Fibroblast of pulmonary artery (primary cell): ENCODE measurements around the gene MRPL49.

Experiments used
- DNase-seq: peaks from one replicate; pipeline ENCODE4 v3.0.0-alpha.2; 2010; ENCODE audit warnings: low read depth
- H3K4me3 ChIP-seq: replicated peaks from 2 replicates; pipeline ENCODE4 v1.5.1; 2011; ENCODE audit warnings: low read depth, mild to moderate bottlenecking, control low read depth, low read length, moderate library complexity
- CTCF ChIP-seq: IDR thresholded peaks from 2 replicates; pipeline ENCODE4 v1.5.1; 2011; ENCODE audit warnings: mild to moderate bottlenecking, control low read depth, low read length, inconsistent platforms; ENCODE audit errors: missing control alignments

Gene MRPL49

GRCh38 chr11:65130631-65131416 lies 8.7 kb downstream of the MRPL49 start:
- no peak for DNase-seq
- TF ChIP-seq CTCF, result no peak
- no peak overlapping the region for H3K4me3 ChIP-seq

- no peak for TF ChIP-seq CTCF
- H3K4me3 ChIP-seq, result no peak overlapping the region
- no peak for DNase-seq
Measured at GRCh38 chr11:65131417-65131776, 9.3 kb downstream of the MRPL49 start.

- DNase-seq, result no peak
- no peak for TF ChIP-seq CTCF
- H3K4me3 ChIP-seq, result no peak overlapping the region
Measured at GRCh38 chr11:65131895-65132237, 9.7 kb downstream of the MRPL49 start.

- peak overlapping the region; percentile 94 for H3K4me3 ChIP-seq
- DNase-seq, result no peak
- no peak for TF ChIP-seq CTCF
Measured at GRCh38 chr11:65132238-65132987, 10.3 kb downstream of the MRPL49 start.

- peak overlapping the region; percentile 94 for H3K4me3 ChIP-seq
- no peak for TF ChIP-seq CTCF
- DNase-seq, result no peak
Measured at GRCh38 chr11:65132988-65133700, 11.0 kb downstream of the MRPL49 start.

- no peak for TF ChIP-seq CTCF
- peak overlapping the region; percentile 94 for H3K4me3 ChIP-seq
- DNase-seq, result peak; percentile 39
Measured at GRCh38 chr11:65133724-65134123, 11.6 kb downstream of the MRPL49 start.
